GM21619 (cell line): ENCODE data around the gene GPC5.
"Not testable (repeated sequence)": the region's sequence is repeated elsewhere in the genome, so short reads cannot be mapped to it uniquely, and the experiment has no call there.

ENCODE experiments used
- ATAC-seq: cut with Tn5 transposase; IDR thresholded peaks from one replicate; pipeline ENCODE4 v1.9.1; 2021; ENCODE audit not compliant: unreplicated experiment

GPC5 gene

DNA sequence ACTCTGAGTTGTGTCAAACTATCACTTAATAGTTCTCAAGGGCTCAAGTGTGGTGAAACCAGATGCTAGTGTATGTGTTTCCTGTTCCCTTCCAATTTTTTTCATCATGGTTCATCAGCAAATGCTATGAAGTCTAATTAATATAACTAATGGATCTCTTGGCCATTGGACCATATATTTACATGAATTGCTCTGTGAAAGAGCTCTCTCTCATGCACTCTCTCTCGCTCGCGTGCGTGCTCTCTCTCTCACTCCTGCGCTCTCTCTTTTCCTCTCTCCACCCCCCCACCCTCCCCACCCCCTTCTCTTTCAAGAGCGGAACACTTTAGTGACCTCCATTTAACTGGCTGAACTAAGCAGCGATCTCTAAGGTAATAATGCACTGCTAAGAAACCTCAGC is 1281.2 kb downstream of the GPC5 start:
- no peak for ATAC-seq

DNA sequence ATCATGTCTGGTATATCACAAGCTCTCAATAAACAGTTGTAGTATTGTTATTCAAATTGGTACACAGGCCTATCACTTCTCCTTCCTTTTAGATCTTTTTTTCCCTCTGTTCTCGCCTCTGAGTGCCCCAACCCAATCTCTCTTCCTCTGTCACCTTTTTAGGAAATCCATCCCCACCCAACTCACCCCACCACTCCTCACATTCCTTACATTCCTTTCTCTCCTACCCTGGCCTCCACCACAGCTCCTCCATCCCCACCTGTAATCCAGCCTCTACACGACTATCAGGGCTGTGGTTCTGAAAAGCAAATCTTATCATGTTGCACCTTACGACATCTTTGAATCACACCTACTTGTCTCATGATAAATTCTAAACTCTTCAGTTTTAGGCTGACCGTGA is 1282.8 kb downstream of the GPC5 start:
- no peak for ATAC-seq

DNA sequence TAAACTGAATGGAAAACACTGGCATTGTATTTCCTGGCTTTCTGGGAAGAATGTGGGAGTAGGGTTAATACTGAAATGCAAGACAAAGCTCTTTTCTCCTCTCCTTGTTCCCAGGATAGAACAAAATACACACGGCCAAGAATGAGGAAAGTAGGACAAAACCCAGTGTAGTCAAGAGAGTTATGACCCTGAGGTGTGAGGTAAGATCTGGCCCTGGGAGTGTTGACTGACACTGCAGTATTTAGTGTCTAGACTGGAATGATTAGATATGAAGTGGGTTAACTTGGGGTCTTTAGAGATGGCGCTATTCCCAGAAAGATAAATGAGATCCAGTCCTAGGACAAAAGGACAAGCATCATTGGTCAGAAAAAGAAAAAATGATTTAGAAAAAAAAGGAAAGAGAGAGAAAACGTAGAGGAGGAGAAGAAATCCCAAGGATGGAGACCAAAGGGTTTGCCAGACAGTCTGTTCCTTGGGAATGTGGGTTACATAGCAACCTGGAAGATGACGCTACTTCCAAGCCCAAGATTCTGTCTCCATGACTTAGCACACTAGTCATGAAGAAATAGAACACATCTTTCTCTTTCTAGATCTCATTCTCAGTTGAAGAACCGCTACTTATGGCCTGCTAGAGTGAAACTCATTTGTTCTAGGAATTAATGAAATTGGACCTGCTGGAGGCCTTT is 1284.6 kb downstream of the GPC5 start:
- no peak for ATAC-seq

DNA sequence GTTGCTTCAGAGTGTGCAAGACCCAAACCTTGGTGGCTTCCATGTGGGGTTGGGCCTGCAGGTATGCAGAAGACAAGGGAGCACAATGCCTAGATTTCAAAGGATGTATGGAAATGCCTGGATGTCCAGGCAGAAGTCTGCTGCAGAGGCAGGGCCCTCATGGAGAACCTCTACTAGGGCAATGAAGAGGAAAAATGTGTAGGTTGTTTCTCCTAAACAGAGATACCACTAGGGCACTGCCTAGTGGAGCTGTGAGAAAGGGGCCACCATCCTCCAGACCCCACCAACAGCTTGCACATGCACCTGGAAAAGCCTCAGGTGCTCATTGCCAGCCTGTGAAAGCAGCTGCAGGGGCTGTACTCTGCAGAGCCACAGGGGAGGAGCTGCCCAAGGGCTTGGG is 1295.6 kb downstream of the GPC5 start:
- no peak for ATAC-seq

DNA sequence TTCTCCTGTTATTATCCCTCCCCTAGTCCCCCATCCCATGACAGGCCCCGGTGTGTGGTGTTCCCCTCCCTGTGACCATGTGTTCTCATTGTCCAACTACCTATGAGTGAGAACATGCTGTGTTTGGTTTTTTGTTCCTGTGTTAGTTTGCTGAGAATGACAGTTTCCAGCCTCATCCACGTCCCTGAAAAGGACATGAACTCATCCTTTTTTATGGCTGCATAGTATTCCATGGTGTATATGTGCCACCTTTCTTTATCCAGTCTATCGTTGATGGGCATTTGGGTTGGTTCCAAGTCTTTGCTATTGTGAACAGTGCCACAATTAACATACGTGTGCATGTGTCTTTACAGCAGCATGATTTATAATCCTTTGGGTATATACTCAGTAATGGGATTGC is 1297.4 kb downstream of the GPC5 start:
- not testable (repeated sequence) for ATAC-seq

DNA sequence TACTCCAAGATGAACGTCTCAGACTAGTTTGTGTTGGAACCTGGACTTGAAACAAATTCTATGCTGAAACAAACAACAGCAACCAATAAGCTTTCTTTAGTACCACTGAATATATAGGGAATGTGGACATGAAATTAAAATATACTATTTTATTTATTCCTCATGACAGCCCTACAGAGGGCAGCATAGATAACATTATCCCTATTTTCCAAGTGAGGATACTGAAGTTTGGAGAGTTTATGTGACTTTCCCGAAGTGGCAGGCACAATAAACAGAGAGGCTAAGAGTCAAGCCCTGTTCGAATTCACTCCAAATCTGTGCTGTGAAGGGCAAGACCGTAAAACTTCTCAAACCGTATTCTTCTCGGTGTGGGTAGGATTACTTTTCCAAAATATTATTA is 1318.3 kb downstream of the GPC5 start:
- ATAC-seq: no peak

DNA sequence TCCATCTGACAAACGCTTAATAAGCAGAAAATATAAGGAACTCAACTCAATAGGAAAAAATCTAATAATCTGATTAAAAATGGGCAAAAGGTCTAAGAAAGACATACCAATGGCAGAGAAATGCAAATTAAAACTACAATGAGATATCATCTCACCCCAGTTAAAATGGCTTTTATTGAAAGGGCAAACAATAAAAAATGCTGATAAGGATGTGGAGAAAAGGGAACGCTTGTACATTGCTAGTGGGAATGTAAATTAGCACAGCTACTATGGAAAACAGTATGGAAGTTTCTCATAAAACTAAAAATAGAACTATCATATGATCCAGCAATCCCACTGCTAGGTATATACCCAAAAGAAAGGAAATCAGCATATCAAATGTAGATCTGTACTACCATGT is 1319.4 kb downstream of the GPC5 start:
- ATAC-seq: no peak

DNA sequence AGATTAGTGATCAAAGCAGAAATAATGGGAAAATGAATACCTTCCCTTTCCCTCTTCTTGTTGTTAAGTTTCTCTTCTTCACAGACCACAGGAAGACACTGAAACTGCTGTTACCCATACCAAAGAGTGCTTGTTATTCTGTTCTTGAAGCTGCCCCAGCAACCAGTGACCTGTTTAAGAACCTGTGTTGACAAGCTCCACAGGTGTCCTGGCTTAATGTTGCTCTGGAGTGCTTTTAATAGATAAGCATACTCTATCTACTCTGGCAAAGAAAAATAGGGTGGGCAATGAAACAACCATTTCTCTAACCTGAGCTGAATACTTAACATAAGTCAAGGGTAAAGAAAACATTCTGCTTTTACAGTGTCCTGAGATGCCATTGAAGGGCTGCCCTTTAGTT is 1321.4 kb downstream of the GPC5 start:
- ATAC-seq: no peak

DNA sequence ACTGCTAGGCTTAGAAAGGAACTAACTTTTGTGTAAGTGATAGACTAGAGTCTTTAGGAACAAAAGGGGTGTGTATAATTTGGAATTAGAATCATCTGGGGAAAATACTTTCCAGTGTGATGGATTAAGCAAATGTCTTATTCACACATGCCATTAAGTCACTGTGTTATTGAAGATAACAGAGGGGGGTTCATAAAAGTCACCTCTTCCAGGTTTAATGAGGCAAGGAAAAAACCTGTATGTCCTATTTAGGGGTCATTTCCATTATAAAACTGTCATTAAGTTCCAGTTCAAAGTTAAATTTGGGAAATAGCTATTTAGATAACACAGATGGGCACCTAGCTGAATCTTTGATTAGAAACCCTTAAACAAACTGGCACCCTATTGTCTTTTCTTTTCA is 1323.2 kb downstream of the GPC5 start:
- ATAC-seq: no peak

DNA sequence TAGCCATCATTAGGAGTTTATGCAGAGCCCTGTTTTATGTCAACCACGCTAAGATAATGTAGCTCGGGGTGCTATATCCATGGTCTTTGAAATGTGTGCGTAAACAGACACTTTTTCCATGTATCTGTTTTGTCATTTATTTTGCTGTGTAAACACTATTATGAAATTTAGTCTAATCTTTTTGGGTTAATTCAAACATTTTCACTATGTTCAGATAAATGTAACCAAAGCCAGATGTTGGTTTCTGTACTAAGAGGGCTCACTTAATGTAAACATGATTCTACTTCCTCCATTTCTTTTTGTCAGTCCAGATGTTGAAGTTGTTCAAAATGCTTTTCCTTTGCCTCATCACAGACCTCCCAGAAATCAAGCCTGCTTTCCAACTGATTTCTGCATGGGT is 1328.7 kb downstream of the GPC5 start:
- ATAC-seq: no peak

DNA sequence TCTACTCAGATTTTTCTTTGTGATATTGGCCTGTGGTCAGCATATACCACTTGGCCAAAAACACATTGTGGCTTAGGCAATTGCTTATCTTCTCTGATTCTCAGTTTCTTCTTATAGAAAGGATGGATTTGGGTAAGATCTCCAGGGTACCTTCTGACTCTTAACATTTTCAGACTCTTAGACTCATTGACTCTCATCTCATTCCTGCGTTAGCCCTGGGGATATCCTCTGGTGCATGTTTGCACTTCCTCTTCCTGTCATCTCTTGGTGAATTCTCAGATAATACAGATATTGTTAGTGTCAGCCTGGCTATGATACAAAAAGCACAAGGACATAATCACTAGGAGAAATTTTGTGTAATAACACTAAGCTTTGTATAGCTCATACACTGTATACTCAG is 1335.6 kb downstream of the GPC5 start:
- ATAC-seq: no peak

DNA sequence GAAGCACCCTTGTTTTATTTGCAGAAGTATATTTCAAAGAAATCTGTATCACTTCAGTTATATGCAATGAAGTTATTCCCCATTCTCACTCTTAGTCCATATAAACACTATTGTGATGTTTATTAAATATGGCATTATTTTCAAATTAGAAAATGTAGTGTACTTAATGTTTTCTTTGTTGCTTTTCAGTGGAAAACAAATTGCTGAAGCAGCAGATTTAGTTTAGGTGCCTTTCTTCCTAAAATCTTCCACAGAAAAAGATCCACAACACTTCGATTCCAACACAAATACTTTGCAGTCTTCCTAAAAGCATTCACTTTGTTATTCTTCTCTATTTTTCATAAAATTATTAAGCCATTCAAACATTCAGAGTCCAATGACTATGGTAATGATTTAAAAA is 1336.1 kb downstream of the GPC5 start:
- no peak for ATAC-seq

DNA sequence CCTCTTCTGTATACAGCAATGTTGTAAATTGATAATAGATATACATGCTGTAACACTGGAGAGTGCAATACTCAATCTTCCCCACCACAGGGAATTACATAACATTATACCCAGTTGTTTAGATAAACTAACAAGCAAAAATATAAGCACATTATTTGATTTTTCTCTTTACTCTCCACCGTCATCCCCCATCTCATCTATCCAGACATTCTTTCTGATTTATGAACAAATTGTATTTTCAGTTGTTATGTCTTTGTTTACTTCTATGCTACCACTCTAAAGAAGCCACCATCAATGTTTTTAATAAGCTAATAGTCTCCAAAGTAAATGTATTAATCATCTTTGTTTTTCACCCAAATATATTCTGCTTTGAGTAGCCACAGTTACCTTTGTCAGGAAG is 1337.5 kb downstream of the GPC5 start:
- no peak for ATAC-seq

DNA sequence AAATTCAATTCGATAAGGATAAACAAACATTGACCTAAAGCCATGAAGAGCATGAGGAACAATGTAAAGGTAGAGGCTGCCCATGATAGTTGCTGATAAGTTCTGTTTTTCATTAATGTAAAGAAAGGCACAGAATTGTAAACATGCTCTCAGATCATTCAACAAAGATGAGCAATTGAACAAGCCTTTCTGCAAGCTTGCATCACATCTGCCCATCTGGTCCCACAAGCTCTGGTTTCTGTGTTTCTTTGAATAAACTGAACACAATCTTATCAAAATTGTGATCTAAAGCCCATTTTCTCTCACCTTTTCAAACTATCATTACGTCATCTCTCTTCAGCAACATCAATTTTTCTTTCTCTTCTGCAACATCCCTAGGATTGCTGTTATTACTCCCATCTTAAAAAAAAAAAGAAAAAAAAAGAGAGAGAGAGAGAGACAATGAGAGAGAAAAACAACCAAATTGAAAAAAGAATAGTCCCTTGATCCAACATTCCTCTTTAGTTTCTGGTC is 1340.9 kb downstream of the GPC5 start:
- ATAC-seq: no peak

DNA sequence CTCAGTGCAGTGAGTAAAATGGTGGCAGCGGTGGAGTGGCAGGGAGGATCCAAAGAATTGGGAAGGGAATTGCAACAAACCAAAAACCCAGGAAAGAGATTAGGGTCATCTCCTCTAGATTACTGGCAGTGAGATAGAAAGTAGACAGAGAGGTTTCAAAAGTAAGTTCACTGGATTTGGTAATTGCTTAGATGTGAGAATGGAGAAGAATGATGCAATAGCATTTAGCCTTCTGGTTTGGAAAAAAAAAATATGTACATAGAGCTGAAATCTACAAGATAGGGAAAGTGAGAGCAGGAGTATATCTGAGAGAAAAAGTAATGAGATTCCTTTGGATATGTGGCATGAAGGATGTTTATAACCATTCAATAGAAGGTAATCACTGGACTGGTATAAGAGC is 1345.6 kb downstream of the GPC5 start:
- no peak for ATAC-seq

DNA sequence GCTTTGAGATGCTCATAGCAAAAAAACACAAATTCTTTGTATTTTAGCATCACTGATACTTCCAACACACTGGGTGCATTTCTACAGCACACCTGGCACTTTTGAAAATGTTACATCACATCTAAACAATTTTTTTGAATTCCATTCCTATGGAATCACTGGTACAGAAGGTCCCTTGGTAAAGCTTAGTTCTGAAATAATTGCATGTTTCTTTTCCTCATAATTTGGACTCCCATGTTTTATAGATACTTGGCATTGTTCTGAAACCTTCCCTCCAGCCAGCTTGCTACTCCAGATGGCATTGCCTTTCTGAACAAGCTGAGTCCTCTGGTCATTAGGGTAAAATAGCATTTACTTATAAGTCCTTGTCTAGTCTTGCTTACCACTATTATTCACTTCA is 1346.8 kb downstream of the GPC5 start:
- ATAC-seq: no peak

DNA sequence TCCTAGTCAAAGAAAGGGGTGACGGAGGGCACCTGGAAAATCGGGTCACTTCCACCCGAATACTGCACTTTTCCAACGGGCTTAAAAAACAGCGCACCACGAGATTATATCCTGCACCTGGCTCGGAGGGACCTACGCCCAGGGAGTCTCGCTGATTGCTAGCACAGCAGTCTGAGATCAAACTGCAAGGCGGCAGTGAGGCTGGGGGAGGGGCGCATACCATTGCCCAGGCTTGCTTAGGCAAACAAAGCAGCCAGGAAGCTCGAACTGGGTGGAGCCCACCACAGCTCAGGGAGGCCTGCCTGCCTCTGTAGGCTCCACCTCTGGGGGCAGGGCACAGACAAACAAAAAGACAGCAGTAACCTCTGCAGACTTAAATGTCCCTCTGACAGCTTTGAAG is 1354.3 kb downstream of the GPC5 start:
- ATAC-seq: not testable (repeated sequence)

DNA sequence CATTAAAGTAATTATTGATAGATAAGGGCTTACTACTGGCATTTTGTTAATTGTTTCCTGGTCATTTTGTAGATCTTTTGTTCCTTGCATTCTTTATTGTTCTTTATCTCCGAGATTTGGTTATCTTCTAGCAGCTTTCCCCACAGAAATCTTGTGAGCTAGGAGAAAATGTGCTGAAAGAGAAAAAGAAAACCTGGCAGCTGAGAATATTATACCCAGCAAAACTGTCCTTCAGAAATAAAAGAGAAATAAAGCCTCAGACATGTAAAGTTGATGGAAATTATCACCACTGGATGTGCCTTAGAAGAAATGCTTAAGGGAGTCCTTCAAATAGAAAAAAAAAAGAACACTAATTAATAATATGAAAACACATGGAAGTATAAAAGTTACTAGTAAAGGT is 1363.3 kb downstream of the GPC5 start:
- ATAC-seq: no peak

DNA sequence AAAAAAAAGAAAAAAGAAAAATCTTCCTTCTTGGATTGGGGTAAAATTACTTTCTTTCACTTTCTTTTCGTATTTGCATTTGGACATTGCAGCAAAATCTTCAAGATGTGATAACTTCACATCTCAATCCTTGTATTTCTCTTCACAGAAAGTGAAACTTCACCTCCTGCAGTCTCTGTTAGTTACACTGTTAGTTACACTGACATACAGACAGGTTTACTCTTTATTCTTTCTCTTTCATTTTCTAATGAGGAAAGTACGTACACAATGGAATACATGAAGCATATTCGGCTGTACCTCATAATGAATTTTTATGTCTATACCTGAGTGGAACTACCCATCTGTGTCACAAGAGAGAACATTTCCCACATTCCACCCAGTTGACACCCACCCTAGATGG is 1369.0 kb downstream of the GPC5 start:
- ATAC-seq: no peak

DNA sequence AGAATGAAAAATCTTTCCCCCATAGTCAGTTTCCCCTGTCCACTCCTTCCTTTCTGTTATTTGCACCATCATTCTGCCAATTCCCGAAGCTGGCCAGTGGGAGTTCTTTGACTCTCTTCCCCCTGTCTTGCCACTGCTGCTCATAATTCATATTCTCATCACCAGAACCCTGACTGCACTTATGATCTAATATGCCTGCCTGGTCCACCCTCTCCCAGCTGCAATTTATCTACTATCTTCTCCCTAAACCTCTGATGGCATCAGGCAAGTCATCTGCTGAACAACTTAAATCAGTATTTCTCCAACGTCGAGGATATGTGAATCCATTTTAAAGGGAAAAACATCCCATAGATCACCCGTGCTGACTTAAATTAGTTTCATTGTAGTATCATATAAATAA is 1370.2 kb downstream of the GPC5 start:
- no peak for ATAC-seq

DNA sequence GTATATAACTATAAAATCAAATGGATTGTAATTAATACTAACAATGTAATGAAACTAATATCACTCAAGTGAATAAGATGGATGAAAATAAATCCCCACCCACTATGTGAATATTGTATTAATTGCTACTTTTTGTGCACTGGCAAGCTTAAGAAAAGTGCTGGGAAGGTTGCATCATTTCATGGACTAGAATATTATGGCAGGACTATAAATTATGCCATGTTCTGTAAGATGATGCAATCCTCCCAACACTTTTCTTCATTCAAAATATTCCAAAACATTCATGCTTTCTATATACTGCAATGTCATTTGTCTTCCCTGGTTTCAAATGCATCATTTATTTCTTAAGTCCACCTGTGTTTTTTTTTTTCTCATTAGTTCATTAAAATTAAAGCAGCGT is 1370.6 kb downstream of the GPC5 start:
- no peak for ATAC-seq

DNA sequence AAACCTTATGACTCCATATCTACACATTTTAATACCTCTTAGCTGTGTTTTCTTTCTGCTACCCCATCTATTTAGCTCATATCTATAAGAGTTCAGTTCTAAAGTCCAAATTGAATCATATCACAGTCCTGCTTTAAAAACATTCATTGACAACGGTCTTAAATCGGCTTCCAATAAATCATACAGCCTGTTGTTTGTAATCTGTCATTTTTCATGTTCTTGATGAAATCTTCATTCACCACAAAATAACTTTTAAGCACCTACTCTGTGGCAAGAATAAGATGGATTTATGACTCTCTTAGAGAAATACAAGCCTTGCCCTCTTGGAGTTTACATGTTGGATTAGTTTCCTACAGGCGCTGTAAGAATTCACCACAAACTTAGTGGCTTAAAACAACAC is 1377.2 kb downstream of the GPC5 start:
- ATAC-seq: no peak

DNA sequence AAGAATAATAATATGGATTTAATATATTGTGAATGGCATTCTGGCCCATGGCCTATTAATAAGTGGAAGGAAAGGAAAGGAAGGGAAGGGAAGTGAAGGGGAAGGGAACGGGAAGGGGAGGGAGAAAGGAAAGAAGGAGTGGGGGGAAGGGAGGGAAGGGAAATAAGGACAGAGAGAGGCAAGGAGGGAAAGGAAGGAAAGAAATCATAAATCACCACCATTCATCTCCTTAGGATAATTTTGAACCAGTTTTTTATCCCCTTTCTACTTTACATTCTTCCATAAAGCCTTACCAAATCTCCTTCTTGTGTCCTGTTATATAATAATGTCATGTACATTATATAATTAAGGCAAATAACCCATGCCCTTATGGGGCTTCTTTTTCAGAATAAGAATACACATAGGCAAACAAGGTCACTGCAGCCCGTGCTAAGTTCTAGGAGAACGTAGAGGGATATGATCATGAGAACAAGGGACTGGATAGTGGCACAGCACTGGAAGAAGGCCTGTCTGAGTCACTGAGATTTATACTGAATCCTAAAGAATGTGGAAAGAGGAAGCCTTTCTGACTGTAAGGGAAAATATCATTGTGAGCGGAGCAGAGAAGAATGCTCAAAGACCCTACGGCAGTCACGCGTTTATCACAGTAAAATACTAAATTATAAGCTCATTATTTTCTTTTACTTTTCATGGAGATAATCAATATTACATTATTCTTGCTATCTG is 1383.7 kb downstream of the GPC5 start:
- no peak for ATAC-seq
